Loucy (cell line): Measurements from ENCODE around the gene OSBPL8.

ENCODE experiments used
- H2AFZ ChIP-seq: fragments of 200-600 bp; sonication (generic); 2 replicates; pipeline ENCODE4 v1.6.0; 2016; ENCODE audit warnings: antibody characterized with exemption, mild to moderate bottlenecking, low read length, moderate library complexity
- H3F3A ChIP-seq: fragments of 200-600 bp; 2 replicates; pipeline ENCODE4 v1.6.0; 2016; ENCODE audit warnings: antibody characterized with exemption, low read depth, mild to moderate bottlenecking
- H3K27me3 ChIP-seq: fragments of 200-600 bp; sonication (generic); 2 replicates; pipeline ENCODE4 v1.6.1; 2014; ENCODE audit warnings: low read length, mild to moderate bottlenecking; ENCODE audit not compliant: insufficient read depth, poor library complexity, severe bottlenecking
- H3K36me3 ChIP-seq: fragments of 200-600 bp; sonication (generic); 2 replicates; pipeline ENCODE4 v1.6.1; 2016; ENCODE audit warnings: low read length; ENCODE audit not compliant: insufficient read depth
- H3K4me1 ChIP-seq: fragments of 200-600 bp; sonication (generic); 2 replicates; pipeline ENCODE4 v1.5.1; 2014; ENCODE audit warnings: low read length, mild to moderate bottlenecking; ENCODE audit not compliant: insufficient read depth, poor library complexity, severe bottlenecking
- H3K4me2 ChIP-seq: fragments of 200-600 bp; sonication (generic); 2 replicates; pipeline ENCODE4 v1.6.0; 2014; ENCODE audit warnings: antibody characterized with exemption, low read length, low read depth, mild to moderate bottlenecking; ENCODE audit not compliant: poor library complexity, severe bottlenecking
- H3K4me3 ChIP-seq: fragments of 200-600 bp; sonication (generic); 2 replicates; pipeline ENCODE4 v1.5.1; 2014; ENCODE audit warnings: low read length, mild to moderate bottlenecking, mixed read lengths; ENCODE audit not compliant: poor library complexity, severe bottlenecking
- H3K79me2 ChIP-seq: fragments of 200-600 bp; sonication (generic); 2 replicates; pipeline ENCODE4 v1.6.1; 2014; ENCODE audit warnings: low read length; ENCODE audit not compliant: insufficient read depth
- H3K9ac ChIP-seq: fragments of 200-600 bp; sonication (generic); 2 replicates; pipeline ENCODE4 v1.6.0; 2014; ENCODE audit warnings: mild to moderate bottlenecking, low read depth, low read length, moderate library complexity; ENCODE audit not compliant: poor library complexity, severe bottlenecking
- H3K9me2 ChIP-seq: fragments of 200-600 bp; sonication (generic); replicated peaks from 2 replicates; pipeline ENCODE4 v1.6.1; 2016; ENCODE audit warnings: low read depth, low read length, mixed read lengths
- H3K9me3 ChIP-seq: fragments of 200-600 bp; sonication (generic); 2 replicates; pipeline ENCODE4 v1.6.1; 2014; ENCODE audit warnings: mild to moderate bottlenecking, antibody characterized with exemption, low read length, low read depth; ENCODE audit not compliant: insufficient read depth
- H4K20me1 ChIP-seq: fragments of 200-600 bp; sonication (generic); 2 replicates; pipeline ENCODE4 v1.6.0; 2014; ENCODE audit warnings: antibody characterized with exemption, low read length, mild to moderate bottlenecking; ENCODE audit not compliant: insufficient read depth, poor library complexity, severe bottlenecking
- CTCF ChIP-seq: fragments of 200-600 bp; sonication (generic); conservative IDR thresholded peaks from 2 replicates; pipeline ENCODE4 v1.5.1; 2014; ENCODE audit warnings: mild to moderate bottlenecking, antibody characterized with exemption, low read length
- EZH2phosphoT487 ChIP-seq: fragments of 200-600 bp; IDR thresholded peaks from 2 replicates; pipeline ENCODE4 v1.6.1; 2018; ENCODE audit warnings: antibody characterized with exemption, mild to moderate bottlenecking, moderate library complexity, borderline replicate concordance

Gene OSBPL8

GRCh38 chr12:76556368-76556767 is 3.2 kb downstream of the OSBPL8 start:
- Histone ChIP-seq H3K9ac (peak overlapping the region; percentile 96), H4K20me1 (peaks cover 61% of the 10 kb centered on the region), H3K9me2 (no peaks in the 10 kb centered on the region), H3K4me3 (peak overlapping the region; percentile 98), H3K9me3 (no peaks in the 10 kb centered on the region), H3K4me2 (peak overlapping the region; percentile 79), H3K4me1 (peaks cover 47% of the 10 kb centered on the region), H3F3A (peaks cover 2% of the 10 kb centered on the region), H3K36me3 (no peaks in the 10 kb centered on the region), H3K79me2 (peaks cover 71% of the 10 kb centered on the region), H3K27me3 (no peaks in the 10 kb centered on the region), H2AFZ (no peak overlapping the region)
- TF ChIP-seq EZH2phosphoT487 = no peak
- no peak for TF ChIP-seq CTCF

- H3K36me3 ChIP-seq = no peaks in the 10 kb centered on the region
- no peaks in the 10 kb centered on the region for H3K27me3 ChIP-seq
- peaks cover 51% of the 10 kb centered on the region for H3K4me1 ChIP-seq
- no peak overlapping the region for H2AFZ ChIP-seq
- H3K4me2 ChIP-seq = peak overlapping the region; percentile 79
- H3K9me2 ChIP-seq = no peaks in the 10 kb centered on the region
- peaks cover 66% of the 10 kb centered on the region for H4K20me1 ChIP-seq
- H3K9me3 ChIP-seq = no peaks in the 10 kb centered on the region
- peak overlapping the region; percentile 98 for H3K4me3 ChIP-seq
- TF ChIP-seq EZH2phosphoT487 (no peak), CTCF (no peak)
- peaks cover 2% of the 10 kb centered on the region for H3F3A ChIP-seq
- peaks cover 77% of the 10 kb centered on the region for H3K79me2 ChIP-seq
- H3K9ac ChIP-seq = peak overlapping the region; percentile 96
These were observed 3.8 kb downstream of the OSBPL8 start for GRCh38 chr12:76555797-76556196.

- Histone ChIP-seq H3K9me2 (no peaks in the 10 kb centered on the region), H4K20me1 (peaks cover 71% of the 10 kb centered on the region), H3K4me2 (peak overlapping the region; percentile 79), H3K9me3 (no peaks in the 10 kb centered on the region), H3F3A (peaks cover 2% of the 10 kb centered on the region), H3K36me3 (no peaks in the 10 kb centered on the region), H2AFZ (no peak overlapping the region), H3K4me1 (peaks cover 48% of the 10 kb centered on the region), H3K27me3 (no peaks in the 10 kb centered on the region), H3K9ac (no peak overlapping the region), H3K79me2 (peaks cover 82% of the 10 kb centered on the region), H3K4me3 (peak overlapping the region; percentile 98)
- peak; percentile 37 for TF ChIP-seq CTCF
- no peak for TF ChIP-seq EZH2phosphoT487
These were observed 4.3 kb downstream of the OSBPL8 start for GRCh38 chr12:76555231-76555767.
